H1 (cell line): ENCODE results near the gene TBC1D16. TPM values are rescaled to one million over a fixed set of nuclear protein-coding genes. Genes with fewer than 3 reads are reported as not detected.

Source experiments
- CBX5 ChIP-seq: fragments of 300-800, 300-1000 bp; sonication (generic); IDR thresholded peaks from 2 replicates; pipeline ENCODE4 v1.7.1; 2016; ENCODE audit warnings: antibody characterized with exemption, low read length, low read depth
- EZH2 ChIP-seq: fragments of 200-600 bp; sonication (generic); IDR thresholded peaks from 2 replicates; pipeline ENCODE4 v1.7.1; 2012; ENCODE audit warnings: low read depth, mild to moderate bottlenecking, moderate library complexity, low read length, inconsistent platforms; ENCODE audit not compliant: severe bottlenecking
- JUND ChIP-seq: IDR thresholded peaks from 2 replicates; pipeline ENCODE4 v1.6.1; 2011; ENCODE audit warnings: mild to moderate bottlenecking, improper control_type of control experiment, low read length
- MAFK ChIP-seq: IDR thresholded peaks from 2 replicates; pipeline ENCODE4 v1.6.1; 2012; ENCODE audit warnings: low read depth, mild to moderate bottlenecking, improper control_type of control experiment, low read length
- SP2 ChIP-seq: IDR thresholded peaks from 2 replicates; pipeline ENCODE4 v1.6.1; 2012; ENCODE audit warnings: mild to moderate bottlenecking, low read length, inconsistent platforms
- TEAD4 ChIP-seq: IDR thresholded peaks from 2 replicates; pipeline ENCODE4 v1.6.1; 2012; ENCODE audit warnings: low read depth, low read length, inconsistent platforms, mixed read lengths
- USF2 ChIP-seq: IDR thresholded peaks from 2 replicates; pipeline ENCODE4 v1.6.1; 2011; ENCODE audit warnings: low read length, improper control_type of control experiment
- YY1 ChIP-seq: IDR thresholded peaks from 2 replicates; pipeline ENCODE4 v1.6.1; 2011; ENCODE audit warnings: low read depth, mild to moderate bottlenecking, low read length
- polyA plus RNA-seq, 7 experiments: library from polyadenylated mRNA; depleted of rRNA in 3 of 7; stranded (reverse) in 5 of 7; unstranded in 2 of 7; fragments of >200 nt in 5 of 7; fragments of 200-250 nt in 2 of 7; gene quantifications; 1 replicate in 5 of 7; 2 replicates in 1 of 7; 4 replicates in 1 of 7; pipeline versions ENCODE4 v1.2.1 to v1.2.3, GENCODE V29; 2011 to 2013; ENCODE audit warnings: missing spikeins in 2 of 7, mixed read lengths in 2 of 7
- total RNA-seq: library from RNA; stranded (reverse); fragmentation: NEBNext Ultra II Directional; extraction: Animal tissue kit (Norgen Biotek cat#: 25700); gene quantifications from 2 replicates; pipeline ENCODE4 v1.2.1, GENCODE V29; 2021

TBC1D16 gene
- total and polyA plus RNA-seq, 2 of the 8 experiments (the other 6 are each of a cell fraction or from before 2014, with no cell fraction given) = 21.1 to 109 TPM

GRCh38 chr17:79926605-79927135 lies 109.0 kb downstream of the TBC1D16 start (continued):
- TF ChIP-seq JUND (no peak), MAFK (no peak), CBX5 (no peak), SP2 (no peak), YY1 (no peak), TEAD4 (no peak), USF2 (no peak), EZH2 (no peak)
- TF ChIP-seq, all 59 proteins: peak for 0
